Measurements from ENCODE around the gene CXCR4. TPM values are rescaled to one million over a fixed set of nuclear protein-coding genes. Genes with fewer than 3 reads are reported as not detected.

The CXCR4 gene
- total and polyA plus RNA-seq, 10 of the 15 experiments (the other 5 are each of a cell fraction or from before 2014, with no cell fraction given), result 31.1 to 749 (median 52.7) TPM

DNA sequence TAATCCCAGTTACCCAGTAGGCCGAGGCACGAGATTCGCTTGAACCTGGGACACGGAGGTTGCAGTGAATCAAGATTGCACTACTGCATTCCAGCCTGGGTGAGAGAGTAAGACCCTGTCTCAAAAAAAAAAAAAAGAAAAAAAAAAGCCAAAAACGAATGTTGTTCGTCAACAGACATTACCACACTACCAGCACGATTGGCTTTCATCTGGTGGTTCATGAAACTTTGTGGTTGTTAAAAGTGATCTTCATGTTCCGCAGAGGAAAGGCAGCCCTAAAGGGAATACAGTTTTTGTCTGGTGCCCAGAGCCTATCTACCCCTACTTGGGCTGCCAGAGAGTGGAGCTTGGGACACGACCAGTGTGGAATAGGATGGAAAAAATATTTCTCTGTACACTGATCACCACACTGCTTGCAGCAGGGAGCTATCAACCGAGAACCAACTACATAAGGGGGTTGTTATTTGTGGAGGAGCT lies 13.6 kb upstream of the CXCR4 start (continued):
- TF ChIP-seq, protein P1, sequence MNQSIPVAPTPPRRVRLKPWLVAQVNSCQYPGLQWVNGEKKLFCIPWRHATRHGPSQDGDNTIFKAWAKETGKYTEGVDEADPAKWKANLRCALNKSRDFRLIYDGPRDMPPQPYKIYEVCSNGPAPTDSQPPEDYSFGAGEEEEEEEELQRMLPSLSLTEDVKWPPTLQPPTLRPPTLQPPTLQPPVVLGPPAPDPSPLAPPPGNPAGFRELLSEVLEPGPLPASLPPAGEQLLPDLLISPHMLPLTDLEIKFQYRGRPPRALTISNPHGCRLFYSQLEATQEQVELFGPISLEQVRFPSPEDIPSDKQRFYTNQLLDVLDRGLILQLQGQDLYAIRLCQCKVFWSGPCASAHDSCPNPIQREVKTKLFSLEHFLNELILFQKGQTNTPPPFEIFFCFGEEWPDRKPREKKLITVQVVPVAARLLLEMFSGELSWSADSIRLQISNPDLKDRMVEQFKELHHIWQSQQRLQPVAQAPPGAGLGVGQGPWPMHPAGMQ (IDR thresholded peaks at IDR 0.05; ENCODE audit: borderline replicate concordance), result peak; percentile 38; the same call in 1 of the 2 replicates

DNA sequence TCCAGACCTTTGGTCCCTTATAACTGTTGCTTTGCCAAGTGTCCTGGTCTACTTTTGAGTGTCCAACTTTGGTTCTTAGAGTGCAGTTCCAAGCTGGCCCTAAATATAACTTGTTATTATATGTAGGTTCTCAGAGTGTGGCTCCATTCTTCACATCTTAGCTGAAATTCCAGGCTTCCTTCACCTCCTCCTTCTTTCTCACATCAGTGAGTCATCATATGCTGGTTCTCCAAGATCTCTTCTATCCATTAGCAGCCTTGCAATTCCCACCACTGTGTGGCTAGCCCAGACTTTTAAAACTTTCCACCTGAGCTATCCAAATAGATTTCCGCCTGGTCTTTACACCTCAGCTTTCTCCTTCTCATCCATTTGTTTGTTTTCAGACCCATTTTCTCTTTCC lies 12.6 kb upstream of the CXCR4 start:
- no peak for TF ChIP-seq CEBPB (IDR thresholded peaks at IDR 0.05; ENCODE audit: borderline replicate concordance in 1 of 2, low read depth in 2 of 2, low read length in 2 of 2)
- no peak for TF ChIP-seq MEF2B (IDR thresholded peaks at IDR 0.05; ENCODE audit: partially characterized antibody, poor library complexity, severe bottlenecking)
- TF ChIP-seq, protein P2, sequence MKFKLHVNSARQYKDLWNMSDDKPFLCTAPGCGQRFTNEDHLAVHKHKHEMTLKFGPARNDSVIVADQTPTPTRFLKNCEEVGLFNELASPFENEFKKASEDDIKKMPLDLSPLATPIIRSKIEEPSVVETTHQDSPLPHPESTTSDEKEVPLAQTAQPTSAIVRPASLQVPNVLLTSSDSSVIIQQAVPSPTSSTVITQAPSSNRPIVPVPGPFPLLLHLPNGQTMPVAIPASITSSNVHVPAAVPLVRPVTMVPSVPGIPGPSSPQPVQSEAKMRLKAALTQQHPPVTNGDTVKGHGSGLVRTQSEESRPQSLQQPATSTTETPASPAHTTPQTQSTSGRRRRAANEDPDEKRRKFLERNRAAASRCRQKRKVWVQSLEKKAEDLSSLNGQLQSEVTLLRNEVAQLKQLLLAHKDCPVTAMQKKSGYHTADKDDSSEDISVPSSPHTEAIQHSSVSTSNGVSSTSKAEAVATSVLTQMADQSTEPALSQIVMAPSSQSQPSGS (IDR thresholded peaks at IDR 0.05; ENCODE audit: low read length), result no peak
- TF ChIP-seq CREM (IDR thresholded peaks at IDR 0.05; ENCODE audit: low read depth), result no peak
- no peak for TF ChIP-seq HCFC1 (IDR thresholded peaks at IDR 0.05; ENCODE audit: low read length)
- Histone ChIP-seq H3K27ac (ENCODE audit: control insufficient read depth, insufficient read depth) (no peak overlapping the region), H3K9me3 (replicated peaks; ENCODE audit: control insufficient read depth, insufficient read depth, low read length) (no peaks in the 10 kb centered on the region; the same call in 2 of the 3 replicates), H3K27me3 (replicated peaks in 1 of 2; ENCODE audit: control insufficient read depth in 2 of 2, insufficient read depth in 2 of 2, low read length in 1 of 2) (peaks cover 0 to 12% of the 10 kb centered on the region in 2 experiments; a peak in 2 of 4 replicates), H4K20me1 (ENCODE audit: control insufficient read depth, insufficient read depth) (no peaks in the 10 kb centered on the region), H3K4me3 (no peak overlapping the region), H2AFZ (ENCODE audit: control insufficient read depth, low read depth, low read length) (no peak overlapping the region), H3K36me3 (ENCODE audit: control insufficient read depth in 2 of 2, insufficient read depth in 2 of 2, low read length in 1 of 2) (no peaks in the 10 kb centered on the region), H3K9ac (ENCODE audit: control insufficient read depth, insufficient read depth, low read length) (no peak overlapping the region), H3K4me2 (ENCODE audit: control insufficient read depth, insufficient read depth) (no peak overlapping the region), H3K79me2 (ENCODE audit: control insufficient read depth, insufficient read depth, low read length) (no peaks in the 10 kb centered on the region), H3K4me1 (ENCODE audit: control insufficient read depth, insufficient read depth, low read length) (peaks cover 25% of the 10 kb centered on the region)
- ChIA-PET RAD21 (ENCODE audit: unreplicated experiment) (interaction anchor here (1.1 to 11.7 kb wide), 11 partner anchors 9 to 250 kb away, joined by 3 to 301 read pairs (median 6); partner anchors contain the start of gene CXCR4), CTCF (interaction anchor here (0.7 to 1.6 kb wide), 6 partner anchors 71 to 217 kb away, joined by 3 to 6 read pairs (median 4); no protein-coding TSS in a partner anchor), SMC1A (ENCODE audit: uncharacterized antibody, unreplicated experiment) (interaction anchor here (0.8 to 11.5 kb wide), 16 partner anchors 9 to 251 kb away, joined by 3 to 234 read pairs (median 16); no protein-coding TSS in a partner anchor), POLR2A (interaction anchor here (0.7 to 2.5 kb wide), 10 partner anchors 11 to 247 kb away, joined by 3 to 19 read pairs (median 3); no protein-coding TSS in a partner anchor)
- WGBS (ENCODE audit: insufficient coverage, insufficient replicate concordance, low lambda C conversion rate, missing lambda C conversion rate), result 94% methylated on average over 1 of the region's 1 CpG
- DNase-seq (ENCODE audit: low read depth, low spot score) (no peak), ATAC-seq (no peak), FAIRE-seq (no peak)
- no TSS peak for BruUV-seq (replicated peaks)
- in situ Hi-C loops (cut with MboI), result loop anchor here (5.0 kb wide), 2 partner anchors 197 to 252 kb away; no protein-coding TSS in a partner anchor
- intact Hi-C loops (cut with micrococcal nuclease; ENCODE audit: unreplicated experiment), result loop anchor here (5.0 kb wide), 4 partner anchors 107 to 213 kb away; no protein-coding TSS in a partner anchor

Data from GM12878 (cell line).